Adrenal gland (tissue), 12 donors: ENCODE results near the gene CAMTA1. TPM values are rescaled to one million over a fixed set of nuclear protein-coding genes. Genes with fewer than 3 reads are reported as not detected.

ENCODE experiments used
- DNase-seq, 7 donors: peaks; one replicate each; pipeline ENCODE4 v3.0.0-alpha.2; 2019 to 2020
- H3K27ac ChIP-seq, 5 donors: fragments of 200-600 bp; sonication (generic) in 4 of 5; 1 replicate in 3 of 5; 2 replicates in 2 of 5; pipeline versions ENCODE4 v1.5.1 to v1.8.0; 2016 to 2020; ENCODE audit warnings: mild to moderate bottlenecking in 1 of 5
- H3K27me3 ChIP-seq: fragments of 200-600 bp; 2 replicates; pipeline ENCODE4 v1.8.0; 2021
- H3K36me3 ChIP-seq, 2 donors: fragments of 200-600 bp; replicated peaks in 1 of 2; 1 replicate in 1 of 2; 2 replicates in 1 of 2; pipeline versions ENCODE4 v1.5.1 to v1.8.0; 2018 to 2022
- H3K4me1 ChIP-seq, 2 donors: fragments of 200-600 bp; replicated peaks in 1 of 2; 1 replicate in 1 of 2; 2 replicates in 1 of 2; pipeline versions ENCODE4 v1.5.1 to v1.8.0; 2018 to 2021
- H3K4me3 ChIP-seq, 4 donors: fragments of 200-600 bp; sonication (generic) in 3 of 4; one replicate each; pipeline ENCODE4 v1.5.1; 2016 to 2018
- H3K9me3 ChIP-seq, 3 donors: fragments of 200-600 bp; sonication (generic) in 1 of 3; replicated peaks in 1 of 3; 1 replicate in 2 of 3; 2 replicates in 1 of 3; pipeline versions ENCODE4 v1.5.1 to v1.8.0; 2016 to 2021
- POLR2A ChIP-seq, 2 donors: fragments of 450-650 bp; IDR thresholded peaks; one replicate each; pipeline ENCODE4 v1.6.1; 2017; ENCODE audit warnings: antibody characterized with exemption in 2 of 2, mild to moderate bottlenecking in 2 of 2, moderate library complexity in 1 of 2
- WGBS, 4 donors: extraction: QIAGEN DNeasy Blood & Tissue Kit in 2 of 4; methylation state at CpG; one replicate each; pipeline versions ENCODE4 v1.1.5 to v1.1.7; 2013 to 2017; 5-methylcytosine and 5-hydroxymethylcytosine counted together
- intact Hi-C, 2 donors: fragments of 100-400 bp; cut with DNase I; formaldehyde crosslinking; loops; one replicate each; pipeline versions ENCODE4 v1.14.1 to v1.15.0; 2022 to 2023
- polyA plus RNA-seq, 3 donors: library from polyadenylated mRNA; stranded (reverse); fragments of 200-250 nt in 2 of 3; fragments of 350-450 nt in 1 of 3; fragmentation: Illumina TruSeq in 1 of 3; extraction: RNeasy Lipid Tissue Mini Kit (QIAGEN cat#74804) in 1 of 3; gene quantifications; one replicate each; pipeline ENCODE4 v1.2.3, GENCODE V29; 2013 to 2014
- total RNA-seq, 9 donors: library from RNA; depleted of rRNA in 4 of 9; stranded (reverse); fragments of >200 nt in 4 of 9; fragments of 120-200 nt in 1 of 9; fragmentation: NEBNext Ultra II Directional in 1 of 9; extraction: Animal tissue kit (Norgen Biotek cat#: 25700) in 1 of 9; gene quantifications; one replicate each; pipeline versions ENCODE4 v1.1.0 to v1.2.4, GENCODE V29; 2013 to 2023
- TF ChIP-seq, protein P1 (sequence below), 6 experiments: fragments of 450-650 bp in 4 of 6; fragments of 200-600 bp in 2 of 6; sonication (generic) in 1 of 6; IDR thresholded peaks; 1 replicate in 5 of 6; 2 replicates in 1 of 6; pipeline versions ENCODE4 v1.5.1 to v1.8.0; 2016 to 2021; ENCODE audit warnings: antibody characterized with exemption in 6 of 6, mild to moderate bottlenecking in 2 of 6, moderate library complexity in 1 of 6
- donor health status: healthy with polysubstance abuse.
- donor health status: Bipolar disorder and iron deficiency.
- donor health status: DM: yes; HTN: yes; CAD: no.
- donor health status: DM: no; HTN: no; CAD: no.
- donor health status: DM: no; HTN: no; CAD: no.
- donor health status: DM: yes; HTN: yes; CAD: no.

Gene CAMTA1
- total and polyA plus RNA-seq, 12 donors = 62.9 to 141 (median 96.9) TPM

DNA sequence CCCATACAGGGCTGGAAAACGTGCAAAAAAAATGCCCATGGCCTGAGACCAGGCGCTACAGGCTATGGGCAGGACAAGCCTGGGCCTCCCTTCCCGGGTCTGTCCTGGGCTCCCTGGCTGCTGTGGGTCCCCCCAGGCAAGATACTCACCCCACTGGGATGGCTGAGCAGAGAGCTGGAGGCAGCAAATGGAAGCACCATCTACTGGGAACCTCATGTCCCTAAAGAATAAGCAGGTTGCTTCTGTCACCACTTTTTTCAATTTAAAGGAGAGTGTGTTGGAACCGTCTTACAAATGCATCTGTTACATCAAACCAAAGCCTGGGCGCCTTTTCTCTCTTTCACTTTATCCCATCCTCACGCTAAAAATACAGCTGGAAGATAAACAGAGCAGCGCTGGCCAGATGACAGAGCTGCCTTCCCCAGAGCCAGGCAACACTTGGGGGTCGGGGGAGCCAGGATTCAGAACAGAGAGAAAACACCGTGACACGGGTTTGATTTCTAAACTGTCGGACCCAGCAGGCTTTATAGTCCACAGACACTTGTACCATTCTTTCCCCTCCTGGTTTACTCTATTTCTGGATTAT is 723.8 kb downstream of the CAMTA1 start:
- intact Hi-C loops = no loop called here
- Histone ChIP-seq H3K36me3 (no peaks in the 10 kb centered on the region), H3K4me3 (no peak overlapping the region), H3K27ac (no peak overlapping the region), H3K27me3 (no peaks in the 10 kb centered on the region), H3K4me1 (no peaks in the 10 kb centered on the region), H3K9me3 (no peaks in the 10 kb centered on the region)
- no peak for DNase-seq
- 76 to 86% (median 80%) methylated on average over 8 to 11 of the region's 11 CpGs for WGBS, 4 donors
- TF ChIP-seq, protein P1, sequence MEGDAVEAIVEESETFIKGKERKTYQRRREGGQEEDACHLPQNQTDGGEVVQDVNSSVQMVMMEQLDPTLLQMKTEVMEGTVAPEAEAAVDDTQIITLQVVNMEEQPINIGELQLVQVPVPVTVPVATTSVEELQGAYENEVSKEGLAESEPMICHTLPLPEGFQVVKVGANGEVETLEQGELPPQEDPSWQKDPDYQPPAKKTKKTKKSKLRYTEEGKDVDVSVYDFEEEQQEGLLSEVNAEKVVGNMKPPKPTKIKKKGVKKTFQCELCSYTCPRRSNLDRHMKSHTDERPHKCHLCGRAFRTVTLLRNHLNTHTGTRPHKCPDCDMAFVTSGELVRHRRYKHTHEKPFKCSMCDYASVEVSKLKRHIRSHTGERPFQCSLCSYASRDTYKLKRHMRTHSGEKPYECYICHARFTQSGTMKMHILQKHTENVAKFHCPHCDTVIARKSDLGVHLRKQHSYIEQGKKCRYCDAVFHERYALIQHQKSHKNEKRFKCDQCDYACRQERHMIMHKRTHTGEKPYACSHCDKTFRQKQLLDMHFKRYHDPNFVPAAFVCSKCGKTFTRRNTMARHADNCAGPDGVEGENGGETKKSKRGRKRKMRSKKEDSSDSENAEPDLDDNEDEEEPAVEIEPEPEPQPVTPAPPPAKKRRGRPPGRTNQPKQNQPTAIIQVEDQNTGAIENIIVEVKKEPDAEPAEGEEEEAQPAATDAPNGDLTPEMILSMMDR (IDR thresholded peaks at IDR 0.05) = no peak
- TF ChIP-seq POLR2A (IDR thresholded peaks at IDR 0.05) = no peak

DNA sequence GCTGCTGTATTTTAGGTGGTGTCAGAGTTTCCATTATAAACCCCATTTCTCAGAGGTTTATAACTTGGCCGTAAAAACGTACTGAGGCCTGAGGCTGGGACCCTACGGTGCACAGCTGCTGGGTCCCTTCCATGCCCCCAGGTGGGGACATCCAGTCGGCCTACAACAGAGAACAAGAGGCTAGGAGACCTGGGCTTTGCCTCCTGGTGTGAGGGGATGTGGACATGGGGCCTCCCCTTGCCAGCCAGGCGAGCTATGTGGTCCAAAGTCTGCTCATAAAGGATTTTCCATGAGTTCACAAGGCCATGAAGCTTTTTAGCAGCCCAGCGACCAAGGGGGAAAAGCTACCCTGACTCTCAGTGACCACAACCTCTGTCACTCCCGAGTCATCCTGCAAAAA is 724.3 kb downstream of the CAMTA1 start:
- TF ChIP-seq, protein P1 (IDR thresholded peaks at IDR 0.05) = no peak
- no peak for TF ChIP-seq POLR2A (IDR thresholded peaks at IDR 0.05)

DNA sequence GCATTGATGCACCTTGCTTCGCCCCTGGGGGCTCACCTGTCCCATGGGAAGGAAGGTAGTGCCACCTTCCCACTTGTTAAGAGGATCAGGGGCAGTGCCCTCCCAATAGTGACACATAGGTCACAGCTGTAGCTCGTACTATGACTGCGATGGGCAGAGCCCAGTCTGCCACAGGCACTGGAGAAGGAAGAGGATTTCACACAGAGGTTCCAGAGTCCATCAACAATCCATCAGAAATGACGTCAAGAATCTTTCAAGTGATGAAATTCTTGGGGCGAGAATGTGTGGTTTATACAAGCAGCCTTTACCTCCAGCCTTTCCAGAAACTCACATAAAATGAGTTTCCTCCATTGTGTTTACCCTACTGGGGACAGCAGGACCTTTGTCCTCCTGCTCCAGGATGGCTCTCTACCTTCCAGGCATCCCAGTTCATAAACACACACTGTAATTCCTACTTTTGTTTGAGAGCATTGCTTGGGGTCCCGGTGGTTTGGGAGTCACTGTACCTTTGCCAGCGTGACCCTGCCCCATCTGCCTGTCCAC is 725.2 kb downstream of the CAMTA1 start:
- Histone ChIP-seq H3K27me3 (no peaks in the 10 kb centered on the region), H3K36me3 (no peaks in the 10 kb centered on the region), H3K4me3 (no peak overlapping the region), H3K4me1 (no peaks in the 10 kb centered on the region), H3K9me3 (no peaks in the 10 kb centered on the region), H3K27ac (no peak overlapping the region)
- DNase-seq = no peak
- intact Hi-C loops = no loop called here
- no peak for TF ChIP-seq POLR2A (IDR thresholded peaks at IDR 0.05)
- TF ChIP-seq, protein P1 (IDR thresholded peaks at IDR 0.05) = no peak
- 85 to 94% (median 91%) methylated on average over 6 to 7 of the region's 7 CpGs; no CpG with 5 or more reads in 1 of the 4 donors for WGBS, 4 donors

More for the DNA sequence above, 724.3 kb downstream of the CAMTA1 start:
- Histone ChIP-seq H3K4me1 (no peaks in the 10 kb centered on the region), H3K4me3 (no peak overlapping the region), H3K27ac (no peak overlapping the region), H3K9me3 (no peaks in the 10 kb centered on the region), H3K36me3 (no peaks in the 10 kb centered on the region), H3K27me3 (no peaks in the 10 kb centered on the region)
- 71 to 83% (median 80%) methylated on average over 5 to 7 of the region's 7 CpGs for WGBS, 4 donors
- DNase-seq = no peak
- intact Hi-C loops = no loop called here

DNA sequence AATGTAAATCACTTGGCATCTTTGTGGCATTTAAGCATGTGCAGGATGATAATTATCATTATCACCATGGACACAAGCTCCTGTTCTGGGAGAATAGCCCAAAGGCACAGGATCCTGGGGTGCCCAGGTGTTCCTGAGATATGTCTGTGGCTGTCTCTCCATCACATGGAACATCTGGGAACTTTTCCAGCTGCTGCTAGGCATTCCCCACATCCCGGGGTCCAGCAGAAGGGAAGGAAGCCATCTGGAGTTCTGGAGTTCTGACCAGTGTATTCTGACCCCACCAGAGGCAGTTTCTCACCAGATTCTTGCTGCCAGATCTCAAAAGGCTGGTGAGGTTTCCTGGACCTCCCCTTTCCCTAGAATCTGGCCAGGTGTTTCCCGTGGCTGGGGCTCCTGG is 726.1 kb downstream of the CAMTA1 start:
- intact Hi-C loops = no loop called here
- Histone ChIP-seq H3K9me3 (no peaks in the 10 kb centered on the region), H3K27me3 (no peaks in the 10 kb centered on the region), H3K27ac (no peak overlapping the region), H3K4me3 (no peak overlapping the region), H3K4me1 (no peaks in the 10 kb centered on the region), H3K36me3 (no peaks in the 10 kb centered on the region)
- TF ChIP-seq POLR2A (IDR thresholded peaks at IDR 0.05) = no peak
- TF ChIP-seq, protein P1 (IDR thresholded peaks at IDR 0.05) = no peak
- no peak for DNase-seq
- WGBS, 4 donors = 34 to 61% (median 56%) methylated on average over 2 of the region's 2 CpGs; no CpG with 5 or more reads in 1 of the 4 donors
